Middle frontal gyrus (tissue), 1 donor: ENCODE measurements around the gene WDR55.
"Not testable (repeated sequence)": the region's sequence is repeated elsewhere in the genome, so short reads cannot be mapped to it uniquely, and the experiment has no call there.

ENCODE experiments used
- DNase-seq: peaks from one replicate; pipeline ENCODE4 v3.0.0-alpha.2; 2015; ENCODE audit warnings: low spot score; ENCODE audit errors: extremely low spot score

WDR55 gene

DNA sequence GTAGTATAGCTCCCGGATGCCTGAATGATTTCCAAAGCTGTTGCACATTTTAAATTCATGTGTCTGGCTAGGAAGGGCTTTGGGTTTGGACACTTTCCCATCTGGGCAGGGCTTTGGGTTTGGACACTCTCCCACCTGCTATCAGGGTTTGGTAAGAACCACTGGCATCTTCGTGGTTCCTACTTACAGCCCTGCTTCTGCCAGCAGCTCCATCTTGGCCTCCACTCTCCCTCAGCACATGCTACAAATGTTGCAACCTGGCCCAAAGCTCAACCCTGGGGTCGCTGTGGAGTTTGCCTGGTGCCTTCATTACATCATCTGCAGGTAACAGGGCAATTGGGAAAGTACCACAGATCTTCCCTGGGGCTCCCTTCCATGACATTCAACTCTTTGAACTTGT lies 22.0 kb upstream of the WDR55 start:
- no peak for DNase-seq

DNA sequence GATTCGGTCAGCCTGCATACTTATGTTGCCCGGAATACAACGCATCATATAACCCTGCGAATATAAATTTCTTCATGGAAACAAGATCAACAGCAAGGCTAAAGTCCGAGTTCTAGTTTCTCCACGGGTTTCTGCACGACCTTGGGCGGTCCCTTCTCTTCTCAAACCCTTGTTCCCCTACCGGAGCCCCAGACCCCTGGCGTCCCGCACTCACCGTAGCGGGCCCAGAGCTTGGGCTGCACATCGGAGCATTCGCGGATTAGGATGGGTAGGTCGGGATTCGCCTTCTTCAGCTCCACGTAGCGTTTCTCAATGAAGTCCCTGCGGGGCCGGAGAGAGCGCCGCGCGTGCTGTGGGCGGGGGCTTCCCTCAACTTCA lies 17.7 kb upstream of the WDR55 start:
- DNase-seq: no peak

DNA sequence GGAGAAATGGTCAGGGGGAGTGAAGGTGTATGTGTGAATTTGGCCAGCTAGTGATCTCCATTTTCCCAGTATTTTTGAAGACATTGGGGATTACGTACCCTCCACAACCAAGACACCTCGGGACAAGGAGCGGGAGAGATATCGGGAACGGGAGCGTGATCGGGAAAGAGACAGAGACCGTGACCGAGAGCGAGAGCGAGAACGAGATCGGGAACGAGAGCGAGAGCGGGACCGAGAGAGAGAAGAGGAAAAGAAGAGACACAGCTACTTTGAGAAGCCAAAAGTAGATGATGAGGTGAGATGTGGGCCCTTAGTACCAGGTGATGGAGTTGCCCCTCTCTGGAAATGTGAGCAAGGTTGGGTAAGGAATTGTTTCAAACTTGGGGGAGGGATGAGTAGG lies 5.8 kb upstream of the WDR55 start:
- DNase-seq: no peak

DNA sequence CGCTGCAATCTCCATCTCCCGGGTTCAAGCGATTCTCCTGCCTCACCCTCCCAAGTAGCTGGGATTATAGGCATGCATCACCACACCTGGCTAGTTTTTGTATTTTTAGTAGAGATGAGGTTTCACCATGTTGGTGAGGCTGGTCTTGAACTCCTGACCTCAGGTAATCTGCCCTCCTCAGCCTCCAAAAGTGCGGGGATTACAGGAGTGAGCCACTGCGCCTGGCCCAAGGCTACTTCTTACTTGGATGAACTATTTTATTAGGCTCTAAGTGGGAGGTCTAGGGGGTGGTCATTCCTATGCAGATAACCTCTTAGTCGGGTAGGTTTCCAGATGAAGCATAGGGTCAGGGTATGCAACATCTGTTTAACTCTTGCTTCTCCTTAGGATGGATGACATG lies 4.3 kb upstream of the WDR55 start:
- not testable (repeated sequence) for DNase-seq

DNA sequence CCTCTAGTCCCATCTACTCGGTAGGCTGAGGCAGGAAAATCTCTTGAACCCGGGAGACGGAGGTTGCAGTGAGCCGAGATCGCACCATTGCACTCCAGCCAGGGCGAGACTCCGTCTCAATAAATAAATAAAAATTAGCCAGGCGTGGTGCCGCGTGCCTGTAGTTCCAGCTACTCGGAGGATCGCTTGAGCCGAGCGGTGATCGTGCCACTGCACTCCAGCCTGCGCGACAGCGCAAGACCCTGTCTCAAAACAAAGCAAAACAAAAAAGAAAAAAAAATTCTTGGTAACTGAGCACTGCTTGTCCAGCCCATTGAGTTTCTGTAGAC lies 710 bp upstream of the WDR55 start:
- no peak for DNase-seq

DNA sequence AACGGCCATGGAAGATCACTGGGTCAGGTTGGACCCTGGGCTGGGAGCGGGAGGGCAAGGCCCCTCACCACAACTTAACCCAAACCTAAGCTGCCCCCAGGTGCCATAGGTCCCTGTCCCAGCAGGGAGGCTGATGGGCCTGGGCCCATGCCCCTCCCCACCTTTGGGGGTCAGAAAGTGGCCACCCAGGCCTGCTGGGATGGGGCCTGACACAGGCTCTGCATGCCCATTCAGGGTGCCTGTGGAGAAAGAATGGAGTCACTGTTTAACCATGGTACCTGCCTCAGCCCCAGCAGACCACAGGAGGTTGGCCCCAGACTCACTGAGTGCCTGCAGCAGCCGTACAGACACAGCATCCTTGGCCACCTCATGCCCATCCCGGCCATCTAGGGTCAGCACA lies 6.3 kb downstream of the WDR55 start:
- DNase-seq: not testable (repeated sequence)

DNA sequence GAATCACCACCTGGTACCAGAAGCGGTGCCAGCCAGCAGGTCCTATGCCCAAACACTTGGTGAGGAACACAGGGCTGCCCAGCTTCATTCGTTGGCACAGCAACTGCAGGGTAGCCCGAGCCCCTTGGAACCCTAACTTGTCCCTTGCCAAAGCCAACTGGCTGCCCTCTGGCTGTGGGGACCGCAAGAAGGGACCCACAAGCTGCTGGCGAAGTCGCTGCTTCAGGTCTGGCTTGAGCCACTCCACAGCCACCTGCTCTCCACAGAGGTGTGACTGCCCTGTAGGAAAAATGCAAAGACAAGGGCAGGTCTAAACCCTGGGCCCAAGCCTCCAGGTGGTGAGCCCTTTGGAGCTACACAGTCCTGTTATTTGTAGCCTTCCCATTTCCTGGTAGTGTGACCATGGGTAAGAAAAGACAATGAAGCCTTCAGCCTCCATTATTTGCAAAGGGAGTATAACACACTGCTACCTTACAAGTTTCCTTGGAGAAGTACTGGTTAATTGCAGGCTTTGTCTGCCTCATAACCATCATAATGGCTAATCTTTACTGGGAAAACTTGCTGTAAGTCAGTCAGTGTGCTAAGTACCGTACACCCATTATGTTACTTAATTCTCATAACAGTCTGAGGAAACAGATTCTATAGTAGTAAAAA lies 6.9 kb downstream of the WDR55 start:
- no peak for DNase-seq

DNA sequence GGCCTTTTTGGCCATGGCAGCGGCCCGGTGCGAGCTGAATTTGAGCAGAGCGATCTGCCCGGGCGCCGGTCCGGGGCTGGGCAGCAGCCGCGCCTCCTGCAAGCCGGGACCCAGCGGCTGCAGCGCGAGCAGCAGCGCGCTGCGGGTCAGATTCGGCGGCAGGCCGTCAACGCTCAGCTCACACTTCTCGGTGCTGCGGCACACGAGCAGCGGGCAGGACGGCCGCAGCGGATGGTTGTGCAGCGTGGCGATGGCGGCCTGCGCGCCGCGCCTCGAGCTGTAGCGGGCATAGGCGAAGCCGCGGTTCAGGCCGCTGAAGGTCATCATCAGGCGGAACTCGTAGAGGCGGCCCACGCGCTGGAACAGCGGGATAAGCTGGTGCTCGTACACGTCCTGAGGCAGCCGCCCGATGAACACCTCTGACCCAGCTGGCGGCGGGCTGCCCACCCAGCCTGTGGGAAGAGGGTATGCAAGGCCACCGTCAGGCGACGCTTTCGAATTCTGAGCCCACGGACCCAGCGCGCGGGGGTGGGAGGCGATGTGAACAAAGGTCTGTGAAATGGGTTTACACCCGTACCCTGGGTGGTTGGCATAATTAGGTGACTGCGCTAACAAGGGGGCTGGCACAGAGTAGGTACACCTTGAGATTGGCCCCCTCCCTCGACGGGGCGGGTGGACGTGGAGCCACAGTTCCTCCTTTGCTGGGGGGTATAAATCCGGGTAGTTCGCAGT lies 7.9 kb downstream of the WDR55 start:
- DNase-seq: no peak

DNA sequence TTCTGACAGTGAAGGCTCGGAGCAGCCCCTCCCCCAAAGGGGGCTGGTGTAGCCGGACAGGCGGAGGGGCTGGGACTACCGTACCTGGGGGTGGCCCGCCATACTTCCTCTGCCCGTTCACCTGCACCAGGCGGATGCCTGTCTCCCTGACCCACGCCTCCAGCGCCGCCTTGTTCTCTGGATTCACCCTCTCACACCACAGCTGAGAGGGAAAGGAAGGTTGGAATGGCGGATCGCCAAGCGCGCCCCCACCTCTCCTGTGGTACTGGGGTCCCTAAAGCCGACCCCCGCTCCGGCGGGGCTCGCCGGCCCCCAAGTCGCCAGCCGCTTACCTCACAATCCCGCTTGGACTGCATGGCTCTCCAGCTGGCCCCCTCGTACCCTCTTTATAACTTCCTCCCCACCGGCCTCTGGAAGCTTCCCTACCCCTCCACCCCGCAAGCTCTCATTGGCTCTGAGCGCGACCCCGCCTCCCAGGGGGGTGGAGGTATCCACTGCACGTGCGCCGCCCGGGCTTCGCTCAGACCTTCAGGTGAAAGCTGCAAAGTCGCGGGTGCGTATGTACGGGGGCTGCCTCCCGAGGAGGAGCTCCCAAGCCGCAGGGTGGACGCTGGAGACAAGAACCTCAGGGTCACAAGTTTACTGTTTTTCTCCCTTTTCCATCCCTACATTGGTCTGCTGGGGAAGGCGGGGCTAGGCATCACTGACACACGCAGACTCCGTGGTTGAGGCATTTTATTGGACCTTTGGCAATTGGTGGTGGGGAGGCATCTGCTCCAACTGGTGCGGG lies 8.7 kb downstream of the WDR55 start, which contains the start of gene DND1:
TSS of gene DND1 (minus strand) at position 390 of the 790 bp plus-strand sequence. CDS start at position 356, 34 bp downstream.
- DNase-seq: no peak

DNA sequence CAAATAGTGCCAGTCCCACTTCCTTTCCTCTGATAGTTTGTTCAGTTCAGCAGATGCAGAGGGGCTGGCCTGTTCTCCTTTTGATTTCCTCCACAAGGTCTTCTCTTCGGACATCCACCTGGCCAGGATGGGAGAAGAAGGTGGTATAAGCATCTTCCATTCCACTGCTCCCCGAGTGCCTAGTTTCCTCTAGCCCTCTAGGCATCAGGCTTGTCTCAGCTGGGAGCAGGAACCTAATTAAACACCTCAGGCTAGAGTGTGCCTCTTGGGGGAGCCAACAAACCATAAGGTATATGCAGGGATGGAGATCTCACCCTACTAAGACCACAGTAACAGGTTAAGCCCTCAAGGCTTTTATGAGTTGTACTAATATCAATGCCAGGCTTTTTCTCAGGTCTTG lies 9.5 kb downstream of the WDR55 start:
- DNase-seq: no peak

DNA sequence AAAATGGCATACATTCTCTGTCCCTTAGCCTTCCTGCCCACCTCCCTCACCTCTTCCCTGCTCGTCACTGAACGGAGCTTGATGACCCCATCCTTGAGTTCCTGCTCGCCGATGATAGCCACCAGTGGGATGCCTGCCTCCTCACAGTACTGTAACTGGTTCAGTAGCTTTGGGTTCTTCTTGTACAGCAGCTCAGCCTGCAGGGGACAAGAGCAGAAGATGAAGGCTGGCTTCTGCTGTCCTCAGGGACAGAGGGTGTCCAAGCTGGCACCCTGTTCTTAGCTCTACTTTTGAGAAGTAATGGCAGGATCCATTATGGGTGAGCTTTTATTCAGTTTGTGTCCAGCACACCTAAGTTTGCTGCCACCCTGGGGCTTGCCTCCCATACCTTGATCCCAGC lies 9.9 kb downstream of the WDR55 start:
- DNase-seq: no peak

DNA sequence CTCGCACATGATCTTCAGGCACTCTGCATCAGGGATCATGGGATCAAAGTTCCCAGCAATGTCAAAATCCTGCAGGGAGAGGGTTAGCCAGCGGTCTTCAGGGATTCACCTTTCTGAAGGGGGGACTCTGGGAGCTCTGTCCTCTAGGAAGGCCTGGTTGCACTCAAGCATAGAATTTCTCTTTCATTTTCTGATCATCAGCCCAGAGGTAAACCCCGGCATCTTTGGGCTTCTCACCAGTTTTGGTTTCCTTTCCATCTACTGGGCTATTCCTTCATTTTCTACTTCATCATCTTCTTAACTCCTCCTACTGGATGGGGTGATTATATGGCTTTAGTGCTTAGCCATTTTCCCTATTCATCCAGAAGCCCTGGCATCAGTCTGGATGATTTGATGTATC lies 13.2 kb downstream of the WDR55 start:
- no peak for DNase-seq

DNA sequence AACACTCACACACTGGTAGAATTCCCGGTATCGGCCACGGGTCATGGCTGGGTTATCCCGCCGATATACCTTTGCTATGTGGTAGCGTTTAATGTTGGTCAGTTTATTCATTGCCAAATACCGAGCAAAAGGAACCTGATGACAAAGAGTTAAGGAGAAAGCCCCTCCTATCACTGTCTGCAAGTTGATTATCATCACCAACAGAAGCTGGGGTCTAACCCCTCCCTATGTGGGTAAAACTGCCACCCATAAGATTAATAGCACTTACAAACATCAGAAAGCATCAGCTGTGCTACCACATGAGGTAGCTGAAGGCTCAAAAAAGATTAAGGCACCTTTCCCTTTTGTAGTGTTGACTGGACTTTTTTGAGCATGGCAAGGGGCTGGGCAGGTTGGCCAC lies 14.3 kb downstream of the WDR55 start:
- no peak for DNase-seq

DNA sequence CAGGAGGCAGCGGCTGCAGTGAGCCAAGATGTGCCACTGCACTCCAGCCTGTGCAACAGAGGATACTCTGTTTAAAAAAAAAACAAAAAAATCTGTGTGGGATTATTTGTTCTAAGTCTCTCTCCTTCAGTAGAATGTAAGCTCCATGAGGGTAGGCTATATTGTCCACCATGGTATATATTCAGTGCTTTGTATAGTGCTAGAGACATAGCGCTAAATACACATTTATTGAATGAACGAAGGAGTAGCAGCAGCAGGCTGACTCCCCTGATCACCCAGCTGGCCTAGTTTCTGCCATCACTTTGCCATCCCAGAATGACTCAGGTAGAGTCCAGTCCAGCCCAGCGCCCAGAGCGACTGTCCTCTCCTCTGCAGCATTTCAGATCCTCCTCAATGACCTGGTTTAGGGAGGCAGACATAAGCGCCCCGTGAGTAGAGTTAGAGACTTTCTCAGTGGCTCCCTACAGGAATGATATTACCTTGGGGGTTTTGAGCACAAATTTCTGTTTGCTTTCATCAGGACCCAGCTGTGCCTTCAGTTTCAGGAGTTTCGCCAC lies 25.8 kb downstream of the WDR55 start:
- no peak for DNase-seq

DNA sequence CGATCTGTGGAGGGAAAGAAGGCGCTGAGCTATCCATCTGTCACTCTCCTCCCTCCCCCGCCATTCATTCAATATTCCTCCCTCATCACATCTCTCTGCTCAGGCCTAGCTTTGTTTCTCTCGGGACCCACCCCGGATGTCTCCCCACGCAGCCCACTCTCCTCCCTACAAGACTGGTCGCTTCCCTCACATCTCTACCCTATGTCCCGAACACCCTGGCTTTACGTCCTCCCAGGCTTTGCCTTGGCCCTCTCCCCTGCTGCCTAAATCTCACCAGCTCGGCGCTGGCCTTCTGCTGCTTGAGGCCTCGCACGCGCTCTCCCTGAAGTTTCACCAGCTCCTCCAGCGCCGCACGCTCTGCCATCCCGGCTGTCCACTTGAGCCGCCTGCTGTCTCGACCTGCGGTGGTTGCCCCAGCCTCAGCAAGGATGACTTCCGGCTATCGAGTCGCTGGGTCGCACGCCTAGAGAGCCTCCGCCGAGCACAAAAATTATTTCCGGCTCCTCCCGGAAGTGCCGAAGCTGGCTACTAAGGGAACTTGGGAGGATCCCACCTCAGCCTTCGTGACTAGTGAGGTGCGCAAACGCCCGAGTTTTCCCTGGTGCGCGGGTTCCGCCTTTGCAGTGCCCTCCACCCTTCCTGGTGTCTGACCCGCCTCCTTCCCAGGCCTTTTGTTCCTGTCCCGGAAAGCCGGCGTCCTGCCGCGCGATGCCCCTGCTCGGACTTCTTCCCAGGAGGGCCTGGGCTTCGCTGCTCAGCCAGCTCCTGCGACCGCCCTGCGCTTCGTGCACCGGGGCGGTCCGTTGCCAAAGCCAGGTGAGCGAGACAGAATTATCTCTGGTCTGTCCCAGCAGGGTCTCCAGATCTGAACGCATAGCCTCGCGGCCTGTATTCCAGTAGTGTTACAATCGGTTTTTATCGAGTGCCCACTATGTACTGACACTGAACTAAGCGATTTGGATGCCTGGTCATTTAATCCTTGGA lies 26.5 kb downstream of the WDR55 start, which contains the start of the genes HARS1 and HARS2:
TSS of gene HARS1 (minus strand) at position 430 of the 984 bp plus-strand sequence. CDS start at position 364, 66 bp downstream.
TSS of gene HARS2 (plus strand) at position 515 of the 984 bp plus-strand sequence. CDS start at position 709, 194 bp downstream.
- DNase-seq: peak; percentile 86

DNA sequence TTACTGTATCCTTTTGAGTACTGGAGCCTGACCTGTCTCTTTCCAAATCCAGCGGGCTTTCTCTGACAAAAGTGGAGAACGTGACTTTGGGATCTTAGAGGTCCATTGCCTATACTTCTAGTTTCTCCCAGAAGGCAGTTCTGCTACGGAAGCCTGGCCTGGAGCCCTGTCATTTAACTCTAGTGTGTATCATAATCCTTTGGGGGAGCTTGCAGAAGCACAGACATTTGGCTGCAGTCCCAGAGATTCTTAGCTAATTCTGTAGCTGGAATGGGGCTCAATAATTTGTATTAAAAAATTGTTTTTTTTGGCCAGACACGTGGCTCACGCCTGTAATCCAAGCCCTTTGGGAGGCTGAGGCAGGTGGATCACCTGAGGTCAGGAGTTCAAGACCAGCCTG lies 29.6 kb downstream of the WDR55 start:
- no peak for DNase-seq

DNA sequence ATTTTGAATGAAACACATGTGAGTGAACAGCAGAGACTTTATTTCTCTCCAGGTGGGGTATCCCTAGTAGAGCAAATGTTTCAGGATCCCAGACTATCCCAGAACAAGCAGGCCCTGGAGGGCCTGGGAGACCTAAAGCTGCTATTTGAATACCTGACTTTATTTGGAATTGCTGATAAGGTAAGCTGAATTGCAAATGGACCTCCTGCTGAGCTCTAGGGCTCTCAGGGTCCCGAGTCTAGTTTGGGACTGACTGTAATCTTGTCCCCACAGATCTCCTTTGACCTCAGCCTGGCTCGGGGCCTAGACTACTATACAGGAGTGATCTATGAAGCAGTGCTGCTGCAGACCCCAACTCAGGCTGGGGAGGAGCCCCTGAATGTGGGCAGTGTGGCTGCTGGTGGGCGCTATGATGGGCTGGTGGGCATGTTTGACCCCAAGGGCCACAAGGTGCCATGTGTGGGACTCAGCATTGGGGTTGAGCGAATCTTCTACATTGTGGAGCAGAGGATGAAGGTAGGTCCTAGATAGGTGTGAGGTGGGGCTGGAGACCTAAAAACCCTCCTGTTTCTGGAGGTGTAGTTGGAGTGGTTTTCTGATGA lies 32.3 kb downstream of the WDR55 start:
- DNase-seq: no peak

DNA sequence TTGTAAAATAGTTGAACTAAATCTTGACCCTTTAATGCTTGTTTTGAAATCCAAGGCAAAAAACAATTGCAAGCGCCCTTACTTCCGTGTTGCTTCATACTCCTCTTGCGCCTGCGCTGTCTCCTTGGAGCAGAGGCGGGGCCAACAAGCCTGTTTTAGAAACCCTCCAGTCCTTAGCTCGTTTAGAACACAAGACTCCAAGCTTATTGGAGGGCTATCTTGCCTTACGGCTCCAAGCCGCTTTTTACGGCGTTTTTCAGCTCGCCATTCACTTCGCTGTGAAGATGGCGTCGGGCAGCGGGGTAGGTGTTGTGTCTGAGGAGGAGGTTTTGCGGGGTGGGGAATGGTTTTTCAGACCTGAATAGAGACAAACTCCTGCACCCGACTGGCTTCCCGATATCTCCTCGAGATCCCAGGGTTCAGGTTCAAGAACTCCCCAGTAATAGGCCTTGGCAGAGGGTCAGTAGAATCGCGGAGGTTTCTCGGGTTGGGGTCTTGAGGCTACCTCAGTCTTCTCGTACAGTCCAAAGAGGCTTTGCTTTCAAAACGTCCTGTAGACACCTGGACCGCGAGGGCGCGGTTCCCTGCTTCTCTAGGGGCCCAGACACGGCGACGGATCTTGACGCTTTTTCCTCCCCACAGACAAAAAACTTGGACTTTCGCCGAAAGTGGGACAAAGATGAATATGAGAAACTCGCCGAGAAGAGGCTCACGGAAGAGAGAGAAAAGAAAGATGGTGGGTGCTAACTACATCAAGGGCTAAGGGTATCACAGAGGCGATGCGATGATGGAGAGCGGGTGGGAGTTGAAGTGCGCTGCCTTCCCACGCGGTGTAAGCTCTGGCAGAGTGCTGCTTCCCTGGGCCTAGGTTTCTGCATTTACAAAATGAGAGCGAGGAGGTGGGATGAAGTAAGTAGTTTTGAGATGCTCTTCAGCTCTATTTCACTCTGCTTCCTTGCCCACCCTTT lies 35.8 kb downstream of the WDR55 start, which contains the start of gene ZMAT2:
TSS of gene ZMAT2 (plus strand) at position 271 of the 968 bp plus-strand sequence. CDS start at position 285, 14 bp downstream.
- peak; percentile 99 for DNase-seq

DNA sequence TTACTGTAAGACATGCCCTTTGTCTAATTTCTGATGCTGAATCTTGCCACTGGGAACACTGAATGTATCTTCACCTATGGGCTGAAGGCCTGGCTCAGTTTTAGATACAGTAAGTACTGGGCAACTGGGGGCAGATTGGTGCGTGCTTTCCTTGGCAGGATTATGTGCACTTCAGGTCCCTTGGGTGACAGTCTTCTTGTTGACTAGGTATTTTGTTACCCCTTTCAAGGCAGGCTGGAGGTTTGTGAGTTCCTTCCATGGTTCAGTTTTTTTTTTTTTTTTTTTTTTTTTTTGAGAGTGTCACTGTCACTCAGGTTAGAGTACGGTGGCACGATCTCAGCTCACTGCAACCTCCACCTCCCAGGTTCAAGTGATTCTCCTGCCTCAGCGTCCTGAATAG lies 43.1 kb downstream of the WDR55 start:
- DNase-seq: no peak
